Activated CD4-positive, alpha-beta T cell treated with anti-CD3 and anti-CD28 coated beads for 36 hours (primary cell): ENCODE measurements around the gene LAP3. TPM values are rescaled to one million over a fixed set of nuclear protein-coding genes. Genes with fewer than 3 reads are reported as not detected.

Experiments
- ATAC-seq: fragments of 200-7000 bp; cut with Tn5 transposase; one replicate; pipeline ENCODE4 v1.10.0; 2021; ENCODE audit warnings: mild to moderate bottlenecking, moderate library complexity
- CTCF ChIA-PET: fragments of 350-600 bp; sonication (Branson Sonifier 250); formaldehyde crosslinking; loops from one replicate; lab custom pipeline; 2021; ENCODE audit warnings: antibody characterized with exemption; lab: Charles Lee
- POLR2A ChIA-PET: fragments of 350-600 bp; sonication (Branson Sonifier 250); formaldehyde crosslinking; loops from one replicate; lab custom pipeline; 2021; ENCODE audit warnings: antibody characterized with exemption, inconsistent platforms; lab: Charles Lee
- DNase-seq: peaks from one replicate; pipeline ENCODE4 v3.0.0-alpha.2; 2020
- H3K27ac Mint-ChIP-seq: one replicate; pipeline ENCODE4 v1.8.0; 2021; ENCODE audit warnings: mixed read lengths
- H3K27me3 Mint-ChIP-seq: one replicate; pipeline ENCODE4 v1.8.0; 2021; ENCODE audit warnings: mixed read lengths
- H3K36me3 Mint-ChIP-seq: one replicate; pipeline ENCODE4 v1.8.0; 2021; ENCODE audit warnings: low read depth, mixed read lengths
- H3K4me1 Mint-ChIP-seq: one replicate; pipeline ENCODE4 v1.8.0; 2021; ENCODE audit warnings: mixed read lengths
- H3K4me3 Mint-ChIP-seq: one replicate; pipeline ENCODE4 v1.8.0; 2021; ENCODE audit warnings: mild to moderate bottlenecking, moderate library complexity, mixed read lengths
- H3K9me3 Mint-ChIP-seq: one replicate; pipeline ENCODE4 v1.8.0; 2021; ENCODE audit warnings: low read depth, mixed read lengths
- intact Hi-C, 2 experiments: fragments of 100-400 bp; cut with DNase I in 1 of 2; cut with micrococcal nuclease in 1 of 2; formaldehyde crosslinking; loops; one replicate each; pipeline versions ENCODE4 v1.14.2 to v1.15.1; 2022 to 2024; cut with DNase I, micrococcal nuclease
- total RNA-seq, 2 experiments: library from RNA; stranded (reverse); gene quantifications; one replicate each; pipeline ENCODE4 v1.2.3, GENCODE V29; 2021

The LAP3 gene
- total RNA-seq, 2 experiments from 2014 or later: 126 to 128 TPM

DNA sequence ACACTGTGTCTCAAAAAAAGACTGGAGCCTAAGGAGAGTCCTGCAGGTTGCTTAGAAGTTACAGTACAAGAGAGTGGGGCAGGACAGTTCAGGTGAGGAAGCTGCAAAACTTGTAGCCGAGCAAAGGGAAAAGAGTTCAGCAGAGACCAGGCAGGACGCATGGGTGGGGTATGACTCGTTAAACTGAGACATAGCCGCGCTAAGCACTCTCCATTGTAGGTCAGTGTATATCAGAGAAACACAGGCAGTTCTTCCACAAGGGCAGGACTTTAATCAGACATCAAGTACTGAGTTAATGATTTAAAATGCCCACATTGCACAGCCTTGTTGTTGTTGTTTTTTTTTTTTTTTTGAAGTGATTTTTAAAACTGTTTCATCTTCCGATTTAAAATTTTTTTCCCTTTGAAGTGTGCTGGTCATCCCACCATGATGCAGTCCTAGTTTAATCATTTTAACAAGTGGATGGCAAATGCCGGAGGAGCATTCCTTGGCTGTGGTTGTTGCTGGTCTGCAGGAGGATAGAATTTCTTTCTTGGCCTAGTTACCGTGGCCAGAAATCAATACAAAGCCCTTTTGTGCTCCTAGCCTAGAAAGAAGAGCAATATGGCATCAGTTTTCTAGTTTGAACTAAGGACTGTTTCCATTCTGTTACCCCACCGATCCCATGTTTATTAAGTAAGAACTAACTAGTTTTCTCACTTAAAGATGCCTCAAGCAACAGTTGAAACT is 10.3 kb downstream of the LAP3 start:
- ATAC-seq: no peak
- Mint-ChIP-seq H3K4me3 (no peak overlapping the region), H3K27ac (no peak overlapping the region), H3K9me3 (no peaks in the 10 kb centered on the region), H3K27me3 (no peaks in the 10 kb centered on the region), H3K4me1 (peaks cover 7% of the 10 kb centered on the region), H3K36me3 (peaks cover 57% of the 10 kb centered on the region)
- DNase-seq: no peak
- intact Hi-C loops: no loop called here
- CTCF ChIA-PET: no interaction called here
- POLR2A ChIA-PET: no interaction called here

DNA sequence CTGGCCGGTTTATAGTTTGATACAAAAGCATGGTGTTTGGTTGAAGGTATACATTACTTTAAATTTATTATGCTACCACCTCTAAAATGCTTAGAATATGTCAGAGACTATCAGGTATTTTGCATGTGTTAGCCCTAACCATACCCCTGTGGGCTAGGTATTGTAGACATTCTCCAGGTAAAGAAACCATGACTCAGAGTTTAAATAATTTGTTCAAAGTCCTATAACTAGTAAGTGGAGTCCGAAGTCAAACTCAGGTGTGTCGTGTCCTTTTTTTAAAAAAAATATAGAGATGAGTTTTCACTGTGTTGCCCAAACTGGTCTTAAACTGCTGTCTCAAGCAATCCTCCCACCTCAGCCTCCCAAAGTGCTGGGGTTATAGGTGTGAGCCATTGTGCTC is 12.4 kb downstream of the LAP3 start:
- POLR2A ChIA-PET: interaction anchor here (0.7 kb wide), 1 partner anchor 25 kb away, joined by 3 read pairs; the partner anchor contains the start of gene MED28
- Mint-ChIP-seq H3K27ac (no peak overlapping the region), H3K36me3 (peaks cover 59% of the 10 kb centered on the region), H3K9me3 (no peaks in the 10 kb centered on the region), H3K4me1 (peaks cover 14% of the 10 kb centered on the region), H3K27me3 (no peaks in the 10 kb centered on the region), H3K4me3 (no peak overlapping the region)
- ATAC-seq (no peak), DNase-seq (no peak)
- CTCF ChIA-PET: interaction anchor here (1.3 kb wide), 1 partner anchor 8 kb away, joined by 3 read pairs; no protein-coding TSS in a partner anchor
- intact Hi-C loops: no loop called here

DNA sequence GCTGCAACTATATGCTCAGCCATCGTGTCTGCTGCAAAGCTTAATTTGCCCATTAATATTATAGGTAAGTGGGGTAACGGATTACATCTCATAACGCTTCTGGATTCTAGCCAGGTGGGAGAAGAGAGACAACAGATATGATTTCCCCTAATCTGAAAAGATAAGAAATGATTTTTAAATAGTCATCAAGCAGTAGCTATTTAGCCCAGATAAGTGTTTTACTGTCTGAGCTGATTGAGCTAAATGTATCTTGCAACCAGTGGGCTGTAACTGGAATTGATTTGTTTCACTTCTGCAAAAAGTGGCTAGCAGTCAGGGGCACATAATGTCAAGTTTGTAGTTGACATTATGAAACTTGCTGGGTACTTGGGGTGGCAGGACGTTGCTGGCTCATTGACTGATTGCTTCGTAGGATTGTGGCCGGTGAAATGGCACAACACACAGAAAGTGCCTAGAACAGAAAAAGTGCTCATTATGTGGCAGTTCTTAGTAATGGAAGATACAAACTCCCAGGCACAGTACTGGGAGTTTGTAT is 18.5 kb downstream of the LAP3 start:
- ATAC-seq: no peak
- Mint-ChIP-seq H3K9me3 (no peaks in the 10 kb centered on the region), H3K36me3 (peaks cover 53% of the 10 kb centered on the region), H3K4me3 (no peak overlapping the region), H3K4me1 (peaks cover 14% of the 10 kb centered on the region), H3K27ac (no peak overlapping the region), H3K27me3 (no peaks in the 10 kb centered on the region)
- DNase-seq: no peak
- CTCF ChIA-PET: no interaction called here
- intact Hi-C loops: no loop called here
- POLR2A ChIA-PET: no interaction called here

DNA sequence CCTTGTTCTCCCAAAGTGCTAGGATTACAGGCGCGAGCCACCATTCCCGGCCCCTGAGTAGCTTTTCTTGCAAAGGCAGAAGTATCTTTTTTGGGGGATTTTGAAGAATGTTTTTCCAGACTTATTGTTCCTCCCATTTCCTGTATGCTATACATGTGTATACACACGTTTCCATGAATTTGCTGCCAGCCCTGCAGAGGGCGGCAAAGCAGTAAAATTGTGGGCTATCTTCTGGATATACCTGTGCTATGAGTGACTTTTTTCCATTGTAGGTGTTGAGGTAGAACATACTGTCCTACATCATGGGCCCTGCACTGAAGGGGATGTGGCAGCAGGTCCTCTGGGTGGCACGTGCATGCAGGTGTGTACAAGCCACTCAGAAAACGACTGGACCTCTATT is 20.5 kb downstream of the LAP3 start:
- H3K27ac Mint-ChIP-seq: no peak overlapping the region
- H3K4me3 Mint-ChIP-seq: no peak overlapping the region
- H3K4me1 Mint-ChIP-seq: peaks cover 4% of the 10 kb centered on the region
- DNase-seq (peak; percentile 21), ATAC-seq (peak; percentile 19)
- no peaks in the 10 kb centered on the region for H3K27me3 Mint-ChIP-seq
- no peaks in the 10 kb centered on the region for H3K9me3 Mint-ChIP-seq
- peaks cover 42% of the 10 kb centered on the region for H3K36me3 Mint-ChIP-seq
- intact Hi-C loops: no loop called here
- POLR2A ChIA-PET: interaction anchor here (0.8 kb wide), 1 partner anchor 17 kb away, joined by 4 read pairs; the partner anchor contains the start of gene MED28
- CTCF ChIA-PET: interaction anchor here (0.6 to 1.0 kb wide), 3 partner anchors 8 to 37 kb away, joined by 3 to 5 read pairs (median 3); no protein-coding TSS in a partner anchor

DNA sequence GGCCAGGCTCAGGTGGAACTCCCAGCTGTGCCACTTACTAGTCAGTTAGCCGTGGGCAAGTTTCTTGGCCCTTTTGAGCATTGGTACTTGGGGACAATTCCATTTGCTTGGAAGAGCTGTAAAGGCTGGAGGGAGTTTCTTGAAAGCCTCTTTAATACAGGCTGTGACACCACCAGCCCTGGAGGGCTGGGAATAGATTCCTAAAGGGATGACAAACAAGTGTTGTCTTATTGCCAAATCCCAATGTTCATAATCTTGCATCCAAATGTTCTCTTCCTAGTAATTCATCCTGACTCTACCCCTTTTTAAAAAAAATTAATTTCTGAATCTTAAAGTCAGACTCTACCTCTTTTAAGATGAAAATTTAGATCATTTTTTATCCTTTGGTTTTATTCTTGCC is 22.8 kb downstream of the LAP3 start:
- Mint-ChIP-seq H3K4me1 (no peaks in the 10 kb centered on the region), H3K36me3 (peaks cover 36% of the 10 kb centered on the region), H3K9me3 (no peaks in the 10 kb centered on the region), H3K4me3 (no peak overlapping the region), H3K27ac (no peak overlapping the region), H3K27me3 (no peaks in the 10 kb centered on the region)
- DNase-seq: no peak
- ChIA-PET POLR2A (no interaction called here), CTCF (interaction anchor here (0.8 to 1.9 kb wide), 2 partner anchors 8 to 9 kb away, joined by 4 to 5 read pairs; no protein-coding TSS in a partner anchor)
- ATAC-seq: no peak
- intact Hi-C loops: no loop called here

DNA sequence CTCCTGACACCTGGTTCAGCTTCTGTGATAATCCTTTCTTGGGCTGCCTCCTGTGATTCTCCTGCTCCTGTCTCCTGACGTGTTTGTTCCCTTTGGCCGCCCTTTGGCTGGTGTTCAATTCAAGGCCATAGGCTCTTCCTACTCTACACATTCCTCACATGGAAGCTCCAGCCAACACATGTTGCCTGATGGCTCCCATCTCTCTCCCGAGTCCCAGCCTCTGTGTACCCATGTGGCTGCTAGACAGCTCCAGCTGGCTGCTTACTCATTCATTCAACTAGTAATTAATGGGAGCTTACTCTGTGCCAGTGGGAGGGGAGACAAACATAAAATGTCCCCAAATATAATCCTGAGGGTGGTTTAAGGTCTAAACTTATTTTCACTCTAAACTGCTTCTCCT is 28.2 kb downstream of the LAP3 start:
- Mint-ChIP-seq H3K27me3 (no peaks in the 10 kb centered on the region), H3K4me1 (no peaks in the 10 kb centered on the region), H3K36me3 (peaks cover 18% of the 10 kb centered on the region), H3K9me3 (no peaks in the 10 kb centered on the region), H3K27ac (no peak overlapping the region), H3K4me3 (no peak overlapping the region)
- ATAC-seq (no peak), DNase-seq (no peak)
- ChIA-PET POLR2A (no interaction called here), CTCF (no interaction called here)
- intact Hi-C loops: no loop called here

DNA sequence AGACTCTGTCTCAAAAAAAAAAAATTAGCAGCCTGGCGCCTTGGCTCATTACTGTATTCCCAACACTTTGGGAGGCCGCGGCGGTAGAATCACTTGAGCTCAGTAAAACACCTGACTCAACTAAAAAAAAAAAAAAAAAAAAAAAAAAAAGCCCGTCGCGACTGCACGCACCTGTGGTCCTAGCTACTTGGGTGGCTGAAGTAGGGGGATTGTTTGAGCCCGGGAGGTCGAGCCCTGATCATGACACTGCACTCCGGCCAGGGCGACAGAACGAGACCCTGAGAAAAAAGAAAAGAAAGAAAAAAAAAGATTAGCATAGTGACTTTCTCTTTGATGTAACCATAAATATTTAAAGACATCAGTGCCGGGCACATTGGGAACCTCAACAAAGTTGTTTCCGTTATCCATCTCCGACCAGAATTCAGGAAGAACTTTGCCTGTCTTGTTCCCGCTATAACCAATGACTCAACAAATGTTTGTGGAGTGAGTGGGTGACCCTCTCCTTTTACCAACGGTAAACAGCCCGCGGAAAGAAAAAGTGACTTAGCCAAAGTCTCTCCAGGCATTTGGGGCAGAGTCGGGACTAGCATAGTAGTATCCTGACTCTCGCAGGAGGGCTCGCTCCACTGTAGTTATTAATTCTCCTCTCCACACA is 36.9 kb downstream of the LAP3 start:
- Mint-ChIP-seq H3K4me1 (peaks cover 37% of the 10 kb centered on the region), H3K36me3 (peaks cover 26% of the 10 kb centered on the region), H3K4me3 (peak overlapping the region; percentile 98), H3K27me3 (no peaks in the 10 kb centered on the region), H3K27ac (peak overlapping the region; percentile 97), H3K9me3 (no peaks in the 10 kb centered on the region)
- ATAC-seq (peak; percentile 58), DNase-seq (peak; percentile 31)
- POLR2A ChIA-PET: interaction anchor here (0.6 to 1.7 kb wide), 6 partner anchors 10 to 196 kb away, joined by 3 to 8 read pairs (median 4); no protein-coding TSS in a partner anchor
- CTCF ChIA-PET: interaction anchor here (0.6 to 1.8 kb wide), 7 partner anchors 13 to 430 kb away, joined by 3 to 8 read pairs (median 3); no protein-coding TSS in a partner anchor
- intact Hi-C loops: loop anchor here (1.0 to 10.0 kb wide), 8 partner anchors 37 to 1389 kb away; partner anchors contain the start of genes DCAF16 (in 2 of the 2), LAP3 (in 2 of the 2), NCAPG (in 2 of the 2) and LCORL (in 1 of the 2)

DNA sequence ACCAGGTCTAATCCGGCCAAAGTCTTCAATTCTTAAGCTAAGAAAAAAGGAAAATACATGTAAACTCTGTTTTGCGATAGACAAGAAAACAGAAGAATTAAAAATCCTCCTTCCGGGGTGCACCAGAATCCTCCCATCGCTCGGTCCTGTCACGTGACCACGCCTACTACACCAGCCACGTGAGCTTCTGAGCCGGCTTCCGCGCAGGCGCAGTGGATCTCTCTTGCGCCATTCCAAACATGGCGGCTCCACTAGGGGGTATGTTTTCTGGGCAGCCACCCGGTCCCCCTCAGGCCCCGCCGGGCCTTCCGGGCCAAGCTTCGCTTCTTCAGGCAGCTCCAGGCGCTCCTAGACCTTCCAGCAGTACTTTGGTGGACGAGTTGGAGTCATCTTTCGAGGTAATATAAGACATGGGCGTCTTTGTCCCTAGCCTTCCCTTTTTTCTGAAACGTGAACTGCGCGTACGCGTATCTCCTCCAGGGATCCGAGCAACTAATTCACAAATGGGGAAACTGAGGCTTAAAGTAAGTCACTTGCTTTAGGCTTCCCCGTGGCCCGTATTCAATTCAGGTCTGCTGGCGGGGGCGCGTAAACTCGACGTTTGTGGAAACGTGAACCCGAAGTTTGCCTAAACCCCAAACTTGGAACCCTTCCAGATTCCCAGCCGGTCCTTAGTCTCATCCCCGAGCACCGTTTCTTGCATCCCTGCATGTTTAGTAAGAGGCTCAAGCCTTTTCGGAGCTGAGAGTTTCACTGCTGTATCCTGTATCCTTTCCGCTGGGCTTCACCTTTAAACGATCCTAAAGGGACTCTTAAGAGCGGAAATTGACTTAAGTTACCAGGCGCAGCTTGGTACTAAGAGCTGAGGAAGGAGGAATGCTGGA is 37.7 kb downstream of the LAP3 start, which contains the start of gene MED28:
Gene MED28 (plus strand): TSS at position 226 of the 884 bp plus-strand sequence. CDS start 14 bp downstream, at position 240.
- H3K9me3 Mint-ChIP-seq: no peaks in the 10 kb centered on the region
- peak; percentile 89 for ATAC-seq
- peaks cover 45% of the 10 kb centered on the region for H3K4me1 Mint-ChIP-seq
- no peaks in the 10 kb centered on the region for H3K27me3 Mint-ChIP-seq
- DNase-seq: peak; percentile 98
- peaks cover 32% of the 10 kb centered on the region for H3K36me3 Mint-ChIP-seq
- ChIA-PET CTCF (interaction anchor here (0.6 to 1.8 kb wide), 10 partner anchors 12 to 196 kb away, joined by 3 to 8 read pairs (median 3); partner anchors contain the start of genes DCAF16 and NCAPG), POLR2A (interaction anchor here (0.6 to 1.7 kb wide), 6 partner anchors 11 to 195 kb away, joined by 3 to 8 read pairs (median 4); no protein-coding TSS in a partner anchor)
- H3K27ac Mint-ChIP-seq: peak within 1 kb of the TSS; percentile 97
- intact Hi-C loops: loop anchor here (1.0 to 10.0 kb wide), 8 partner anchors 37 to 1390 kb away; partner anchors contain the start of genes DCAF16 (in 2 of the 2), LAP3 (in 2 of the 2), NCAPG (in 2 of the 2) and LCORL (in 1 of the 2)
- H3K4me3 Mint-ChIP-seq: peak within 1 kb of the TSS; percentile 98

DNA sequence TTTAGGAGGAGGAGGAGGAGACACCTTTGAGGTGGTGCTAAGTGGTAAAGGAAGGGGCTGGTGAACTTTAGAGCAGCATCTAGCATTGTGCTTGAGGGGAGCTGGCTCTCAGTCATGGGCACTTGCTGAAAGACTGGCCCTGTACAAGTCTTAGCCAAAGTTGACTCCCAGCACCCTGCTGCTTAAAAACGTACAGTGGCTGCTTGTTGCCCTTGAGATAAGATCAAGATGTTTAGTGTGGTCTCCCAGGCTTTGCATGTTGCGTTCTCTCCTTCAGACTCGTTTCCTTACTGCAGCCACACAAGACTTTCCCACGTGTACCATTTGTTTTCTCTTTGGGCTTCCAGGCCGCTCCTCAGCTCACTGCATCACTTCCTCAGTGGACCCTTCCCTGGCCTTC is 39.3 kb downstream of the LAP3 start:
- ATAC-seq (no peak), DNase-seq (no peak)
- Mint-ChIP-seq H3K9me3 (no peaks in the 10 kb centered on the region), H3K4me3 (peak overlapping the region; percentile 62), H3K4me1 (peaks cover 47% of the 10 kb centered on the region), H3K27ac (no peak overlapping the region), H3K27me3 (no peaks in the 10 kb centered on the region), H3K36me3 (peaks cover 41% of the 10 kb centered on the region)
- intact Hi-C loops: loop anchor here in 1 of 2 experiments (2.0 to 10.0 kb wide), 2 partner anchors 15 to 1391 kb away; partner anchors contain the start of gene TAPT1
- CTCF ChIA-PET: interaction anchor here (0.6 kb wide), 1 partner anchor 450 kb away, joined by 3 read pairs; no protein-coding TSS in a partner anchor
- POLR2A ChIA-PET: interaction anchor here (0.5 kb wide), 1 partner anchor 39 kb away, joined by 10 read pairs; the partner anchor contains the start of gene LAP3

DNA sequence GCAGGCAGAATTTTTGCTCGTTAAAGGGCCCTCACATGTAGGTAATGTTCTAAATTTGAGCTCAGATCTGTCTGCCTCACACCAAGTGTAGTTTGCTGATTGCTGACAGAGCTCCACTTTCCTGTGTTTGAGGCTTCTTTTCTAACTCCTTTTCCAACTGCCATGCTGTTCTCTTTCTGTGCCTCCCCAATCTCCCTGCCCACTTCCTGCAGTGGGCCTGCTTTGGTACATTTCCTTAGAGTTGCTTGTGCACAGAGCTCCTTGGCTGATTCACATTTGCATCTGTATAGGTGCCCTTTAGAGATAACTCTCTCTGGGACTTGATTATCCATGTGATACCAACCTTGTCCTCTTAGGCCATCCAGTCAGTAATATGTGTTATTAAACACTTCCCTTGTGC is 41.9 kb downstream of the LAP3 start:
- H3K4me3 Mint-ChIP-seq: no peak overlapping the region
- no peak for ATAC-seq

More for the DNA sequence above, 41.9 kb downstream of the LAP3 start:
- Mint-ChIP-seq H3K9me3 (no peaks in the 10 kb centered on the region), H3K36me3 (peaks cover 62% of the 10 kb centered on the region), H3K27me3 (no peaks in the 10 kb centered on the region), H3K27ac (peak overlapping the region; percentile 76), H3K4me1 (peaks cover 43% of the 10 kb centered on the region)
- POLR2A ChIA-PET: interaction anchor here (1.1 kb wide), 1 partner anchor 191 kb away, joined by 5 read pairs; no protein-coding TSS in a partner anchor
- no peak for DNase-seq
- intact Hi-C loops: loop anchor here in 1 of 2 experiments (10.0 kb wide), 1 partner anchor 1394 kb away; the partner anchor contains the start of gene TAPT1
- CTCF ChIA-PET: interaction anchor here (1.2 kb wide), 1 partner anchor 70 kb away, joined by 5 read pairs; no protein-coding TSS in a partner anchor
